Stomach (tissue), 9 donors: ENCODE data around the gene NQO2. TPM values are rescaled to one million over a fixed set of nuclear protein-coding genes. Genes with fewer than 3 reads are reported as not detected.

Experiments used
- DNase-seq, 2 donors: peaks; one replicate each; pipeline versions ENCODE4 v3.0.0 to v3.0.0-alpha.2; 2013 to 2019
- H3K27ac ChIP-seq, 5 donors: fragments of 200-600 bp in 4 of 5; sonication (generic) in 4 of 5; one replicate each; pipeline ENCODE4 v1.5.1; 2013 to 2019; ENCODE audit warnings: mild to moderate bottlenecking in 1 of 5, moderate library complexity in 1 of 5
- H3K27me3 ChIP-seq, 3 donors: fragments of 200-600 bp; sonication (generic); one replicate each; pipeline ENCODE4 v1.5.1; 2017 to 2019; ENCODE audit warnings: mixed run types in 1 of 3
- H3K36me3 ChIP-seq, 4 donors: fragments of 200-600 bp; sonication (generic); 1 replicate in 3 of 4; 2 replicates in 1 of 4; pipeline ENCODE4 v1.5.1; 2016 to 2019
- H3K4me1 ChIP-seq, 4 donors: fragments of 200-600 bp; sonication (generic); one replicate each; pipeline ENCODE4 v1.5.1; 2016 to 2019
- H3K4me3 ChIP-seq, 4 donors: fragments of 200-600 bp; sonication (generic) in 3 of 4; one replicate each; pipeline ENCODE4 v1.5.1; 2016 to 2019; ENCODE audit warnings: mild to moderate bottlenecking in 1 of 4
- H3K9me3 ChIP-seq, 4 donors: fragments of 200-600 bp; sonication (generic); one replicate each; pipeline ENCODE4 v1.5.1; 2016 to 2019
- EP300 ChIP-seq: sonication (generic); formaldehyde crosslinking; IDR thresholded peaks from one replicate; pipeline ENCODE4 v1.6.1; 2017; ENCODE audit warnings: antibody characterized with exemption
- POLR2A ChIP-seq, 4 donors: fragments of 450-650 bp; IDR thresholded peaks; one replicate each; pipeline ENCODE4 v1.6.1; 2016; ENCODE audit warnings: antibody characterized with exemption in 4 of 4, control low read depth in 2 of 4, mild to moderate bottlenecking in 1 of 4, moderate library complexity in 1 of 4
- POLR2AphosphoS5 ChIP-seq, 3 donors: sonication (generic); formaldehyde crosslinking; IDR thresholded peaks; one replicate each; pipeline ENCODE4 v1.6.1; 2016; ENCODE audit warnings: antibody characterized with exemption in 3 of 3
- WGBS, 5 donors: extraction: QIAGEN DNeasy Blood & Tissue Kit in 3 of 5; methylation state at CpG; one replicate each; pipeline versions ENCODE4 v1.1.5 to v1.1.7; 2013 to 2018; 5-methylcytosine and 5-hydroxymethylcytosine counted together
- intact Hi-C: fragments of 100-400 bp; cut with DNase I; formaldehyde crosslinking; loops from one replicate; pipeline ENCODE4 v1.15.1; 2023; ENCODE audit warnings: low total_unique reads
- polyA plus RNA-seq, 3 donors: library from polyadenylated mRNA; stranded (reverse); fragments of 200-250 nt; gene quantifications; one replicate each; pipeline ENCODE4 v1.2.3, GENCODE V29; 2013
- total RNA-seq, 5 donors: library from RNA; depleted of rRNA; stranded (reverse); fragments of >200 nt; gene quantifications; one replicate each; pipeline versions ENCODE4 v1.1.0 to v1.2.3, GENCODE V29; 2014 to 2016
- TF ChIP-seq, protein P1 (sequence below), 7 experiments: fragments of 450-650 bp in 4 of 7; fragments of 200-600 bp in 3 of 7; sonication (generic) in 3 of 7; IDR thresholded peaks; one replicate each; pipeline ENCODE4 v1.5.1; 2016 to 2019; ENCODE audit warnings: antibody characterized with exemption in 7 of 7, control low read depth in 2 of 7, mild to moderate bottlenecking in 1 of 7
- donor health status: healthy with polysubstance abuse.
- donor health status: Bipolar disorder and iron deficiency.
- donor health status: healthy.

The NQO2 gene
- total and polyA plus RNA-seq, 8 donors, result 0.87 to 43.1 (median 28.3) TPM; not detected in 1

DNA sequence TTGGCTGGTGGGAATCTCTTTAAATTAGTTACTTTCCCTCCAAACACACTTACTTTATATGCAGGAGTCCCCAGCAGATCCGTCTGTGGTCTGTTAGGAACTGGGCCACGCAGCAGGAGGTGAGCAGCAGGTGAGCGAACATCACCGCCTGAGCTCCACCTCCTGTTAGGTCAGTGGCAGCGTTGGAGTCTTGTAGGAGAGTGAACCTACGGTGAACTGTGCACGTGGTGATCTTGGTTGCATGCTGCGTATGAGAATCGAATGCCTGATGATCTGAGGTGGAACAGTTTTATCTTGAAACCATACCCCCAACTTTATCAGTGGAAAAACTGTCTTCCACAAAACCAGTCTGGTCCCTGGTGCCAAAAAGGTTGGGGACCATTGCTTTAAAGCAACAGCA lies 33.3 kb upstream of the NQO2 start:
- Histone ChIP-seq H3K27me3 (no peaks in the 10 kb centered on the region), H3K4me3 (no peak overlapping the region), H3K27ac (peak overlapping the region in 2 of 5 donors; percentile 23 to 49), H3K36me3 (peaks cover 0 to 3% (median 0%) of the 10 kb centered on the region in 4 donors), H3K9me3 (no peaks in the 10 kb centered on the region), H3K4me1 (peaks cover 18 to 81% (median 61%) of the 10 kb centered on the region in 4 donors)
- 59 to 81% (median 74%) methylated on average over 9 of the region's 9 CpGs for WGBS, 5 donors
- intact Hi-C loops, result no loop called here
- peak in 1 of 2 donors; percentile 38 for DNase-seq
- TF ChIP-seq EP300, result no peak
- TF ChIP-seq POLR2A (IDR thresholded peaks at IDR 0.05), result no peak
- TF ChIP-seq, protein P1, sequence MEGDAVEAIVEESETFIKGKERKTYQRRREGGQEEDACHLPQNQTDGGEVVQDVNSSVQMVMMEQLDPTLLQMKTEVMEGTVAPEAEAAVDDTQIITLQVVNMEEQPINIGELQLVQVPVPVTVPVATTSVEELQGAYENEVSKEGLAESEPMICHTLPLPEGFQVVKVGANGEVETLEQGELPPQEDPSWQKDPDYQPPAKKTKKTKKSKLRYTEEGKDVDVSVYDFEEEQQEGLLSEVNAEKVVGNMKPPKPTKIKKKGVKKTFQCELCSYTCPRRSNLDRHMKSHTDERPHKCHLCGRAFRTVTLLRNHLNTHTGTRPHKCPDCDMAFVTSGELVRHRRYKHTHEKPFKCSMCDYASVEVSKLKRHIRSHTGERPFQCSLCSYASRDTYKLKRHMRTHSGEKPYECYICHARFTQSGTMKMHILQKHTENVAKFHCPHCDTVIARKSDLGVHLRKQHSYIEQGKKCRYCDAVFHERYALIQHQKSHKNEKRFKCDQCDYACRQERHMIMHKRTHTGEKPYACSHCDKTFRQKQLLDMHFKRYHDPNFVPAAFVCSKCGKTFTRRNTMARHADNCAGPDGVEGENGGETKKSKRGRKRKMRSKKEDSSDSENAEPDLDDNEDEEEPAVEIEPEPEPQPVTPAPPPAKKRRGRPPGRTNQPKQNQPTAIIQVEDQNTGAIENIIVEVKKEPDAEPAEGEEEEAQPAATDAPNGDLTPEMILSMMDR (IDR thresholded peaks at IDR 0.05), result no peak
- TF ChIP-seq POLR2AphosphoS5 (IDR thresholded peaks at IDR 0.05), result no peak

DNA sequence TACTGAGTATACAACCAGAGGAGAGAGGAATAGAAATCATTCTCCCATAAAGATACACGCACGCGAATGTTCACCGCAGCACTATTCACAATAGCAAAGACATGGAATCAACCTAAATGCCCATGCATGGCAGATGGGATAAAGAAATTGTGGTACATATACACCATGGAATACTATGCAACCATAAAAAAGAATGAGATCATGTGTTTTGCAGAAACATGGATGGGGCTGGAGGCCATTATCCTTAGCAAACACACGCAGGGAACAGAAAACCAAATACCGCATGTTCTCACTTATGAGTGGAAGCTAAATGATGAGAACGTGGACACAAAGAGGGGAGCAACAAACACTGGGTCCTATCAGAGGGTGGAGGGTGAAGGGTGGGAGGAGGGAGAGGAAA lies 31.8 kb upstream of the NQO2 start:
- intact Hi-C loops, result no loop called here
- WGBS, 5 donors, result 94 to 98% (median 97%) methylated on average over 7 of the region's 7 CpGs
- H3K4me3 ChIP-seq, result no peak overlapping the region
- peaks cover 15 to 74% (median 52%) of the 10 kb centered on the region in 4 donors for H3K4me1 ChIP-seq
- peaks cover 0 to 3% (median 0%) of the 10 kb centered on the region in 4 donors for H3K36me3 ChIP-seq
- DNase-seq, result no peak
- no peaks in the 10 kb centered on the region for H3K27me3 ChIP-seq
- H3K27ac ChIP-seq, result peak overlapping the region in 2 of 5 donors; percentile 49 to 99
- no peaks in the 10 kb centered on the region for H3K9me3 ChIP-seq
- TF ChIP-seq EP300, result no peak
- no peak for TF ChIP-seq POLR2AphosphoS5 (IDR thresholded peaks at IDR 0.05)
- TF ChIP-seq POLR2A (IDR thresholded peaks at IDR 0.05), result no peak
- TF ChIP-seq, protein P1 (IDR thresholded peaks at IDR 0.05), result no peak

DNA sequence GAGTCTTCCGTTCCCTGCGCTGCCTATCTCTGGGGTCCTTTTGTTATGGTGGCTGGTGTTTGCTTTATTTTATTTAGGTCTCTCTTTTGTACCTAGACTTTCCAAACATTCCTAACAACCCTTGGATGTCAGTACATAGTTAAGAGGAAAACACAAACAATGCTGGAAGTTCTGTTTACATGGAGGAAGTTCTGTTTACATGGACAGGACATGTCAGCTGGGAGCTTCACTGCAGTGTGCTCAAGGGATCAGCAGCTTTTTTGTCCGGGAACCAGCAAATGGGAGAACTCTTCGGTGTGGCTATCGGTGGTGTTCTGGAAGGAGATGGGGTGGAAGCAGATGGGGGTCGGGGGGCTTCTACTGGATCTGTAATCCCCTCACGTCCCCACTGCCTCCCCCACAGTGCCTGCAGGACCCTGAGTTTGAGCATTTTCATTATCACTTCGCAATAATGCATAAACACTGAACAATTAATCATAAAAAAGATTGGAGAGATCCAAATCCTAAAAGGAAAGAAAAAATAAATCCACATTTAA lies 31.0 kb upstream of the NQO2 start:
- TF ChIP-seq EP300 (no peak), POLR2AphosphoS5 (IDR thresholded peaks at IDR 0.05) (no peak), POLR2A (IDR thresholded peaks at IDR 0.05) (no peak)
- TF ChIP-seq, protein P1 (IDR thresholded peaks at IDR 0.05), result no peak
- intact Hi-C loops, result no loop called here
- H3K27me3 ChIP-seq, result no peaks in the 10 kb centered on the region
- H3K36me3 ChIP-seq, result peaks cover 0 to 3% (median 0%) of the 10 kb centered on the region in 4 donors
- DNase-seq, result no peak
- H3K27ac ChIP-seq, result peak overlapping the region in 4 of 5 donors; percentile 3 to 99 (median 98)
- peaks cover 15 to 67% (median 44%) of the 10 kb centered on the region in 4 donors for H3K4me1 ChIP-seq
- WGBS, 5 donors, result 58 to 75% (median 64%) methylated on average over 8 of the region's 8 CpGs
- H3K4me3 ChIP-seq, result peak overlapping the region in 1 of 4 donors; percentile 23
- no peaks in the 10 kb centered on the region for H3K9me3 ChIP-seq

DNA sequence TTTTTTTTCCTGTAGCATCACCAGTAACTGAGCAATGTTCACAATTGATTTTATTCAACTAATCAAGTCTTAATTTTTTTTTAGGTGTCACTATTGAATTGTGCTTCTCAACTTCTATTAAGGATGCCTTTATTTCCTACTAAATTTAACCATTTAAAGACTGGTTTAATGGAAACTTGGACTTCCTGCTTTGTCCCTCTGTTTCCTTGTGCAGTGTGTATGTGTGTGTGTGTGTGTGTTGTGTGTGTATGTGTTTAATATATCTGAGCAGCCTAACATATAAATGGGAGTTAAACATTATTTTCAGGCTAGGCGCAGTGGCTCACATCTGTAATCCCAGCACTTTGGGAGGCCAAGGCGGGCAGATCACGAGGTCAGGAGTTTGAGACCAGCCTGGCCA lies 30.1 kb upstream of the NQO2 start:
- Histone ChIP-seq H3K27ac (peak overlapping the region in 4 of 5 donors; percentile 17 to 99 (median 98)), H3K4me1 (peaks cover 15 to 64% (median 40%) of the 10 kb centered on the region in 4 donors), H3K36me3 (peaks cover 0 to 3% (median 0%) of the 10 kb centered on the region in 4 donors), H3K9me3 (no peaks in the 10 kb centered on the region), H3K4me3 (peak overlapping the region in 1 of 4 donors; percentile 74), H3K27me3 (no peaks in the 10 kb centered on the region)
- no peak for DNase-seq
- TF ChIP-seq POLR2AphosphoS5 (IDR thresholded peaks at IDR 0.05) (no peak), EP300 (no peak), POLR2A (IDR thresholded peaks at IDR 0.05) (no peak)
- TF ChIP-seq, protein P1 (IDR thresholded peaks at IDR 0.05), result no peak
- 69 to 81% (median 78%) methylated on average over 3 of the region's 3 CpGs for WGBS, 5 donors
- intact Hi-C loops, result no loop called here
